ENCODE measurements around the gene OPN1MW. TPM values are rescaled to one million over a fixed set of nuclear protein-coding genes. Genes with fewer than 3 reads are reported as not detected.

Gene OPN1MW
- total RNA-seq, 2 experiments from 2014 or later = not detected

Other genes with a start within 250 kb of the OPN1MW start
- gene NAA10, start 247.6 kb upstream of the OPN1MW start, total RNA-seq (2014; rRNA removed; shearing (Covaris generic)) = 77.5 and 82.7 TPM in 2 replicates
- 90.5 and 105 TPM in 2 replicates for gene NAA10, start 247.6 kb upstream of the OPN1MW start, total RNA-seq (2022)
- 2.8 and 3.6 TPM in 2 replicates for gene RENBP, start 238.0 kb upstream of the OPN1MW start, total RNA-seq (2014; rRNA removed; shearing (Covaris generic))
- gene RENBP, start 238.0 kb upstream of the OPN1MW start, total RNA-seq (2022) = 6.2 and 6.8 TPM in 2 replicates
- gene HCFC1, start 210.8 kb upstream of the OPN1MW start, total RNA-seq (2014; rRNA removed; shearing (Covaris generic)) = 51.9 and 64.2 TPM in 2 replicates
- 134 TPM in 2 replicates for gene HCFC1, start 210.8 kb upstream of the OPN1MW start, total RNA-seq (2022)
- 0.85 and 1.4 TPM in 2 replicates for gene TMEM187, start 209.8 kb upstream of the OPN1MW start, total RNA-seq (2014; rRNA removed; shearing (Covaris generic))
- gene TMEM187, start 209.8 kb upstream of the OPN1MW start, total RNA-seq (2022) = 3.2 and 4.5 TPM in 2 replicates
- gene IRAK1, start 162.7 kb upstream of the OPN1MW start, total RNA-seq (2014; rRNA removed; shearing (Covaris generic)) = 56.8 and 75.5 TPM in 2 replicates
- 119 and 136 TPM in 2 replicates for gene IRAK1, start 162.7 kb upstream of the OPN1MW start, total RNA-seq (2022)
- gene MECP2, start 84.9 kb upstream of the OPN1MW start, total RNA-seq (2014; rRNA removed; shearing (Covaris generic)) = 31.2 and 45.8 TPM in 2 replicates
- 48.6 and 50.2 TPM in 2 replicates for gene MECP2, start 84.9 kb upstream of the OPN1MW start, total RNA-seq (2022)
- not detected in 2 replicates for gene OPN1LW, start 38.4 kb upstream of the OPN1MW start, total RNA-seq (2014; rRNA removed; shearing (Covaris generic))
- gene OPN1LW, start 38.4 kb upstream of the OPN1MW start, total RNA-seq (2022) = not detected in 2 replicates
- not detected in 2 replicates for gene OPN1MW2, start 37.2 kb downstream of the OPN1MW start, total RNA-seq (2014; rRNA removed; shearing (Covaris generic))
- gene OPN1MW2, start 37.2 kb downstream of the OPN1MW start, total RNA-seq (2022) = not detected in 2 replicates
- gene OPN1MW3, start 75.0 kb downstream of the OPN1MW start, total RNA-seq (2014; rRNA removed; shearing (Covaris generic)) = not detected in 2 replicates
- gene OPN1MW3, start 75.0 kb downstream of the OPN1MW start, total RNA-seq (2022) = not detected in 2 replicates
- gene TEX28, start 112.5 kb downstream of the OPN1MW start, total RNA-seq (2014; rRNA removed; shearing (Covaris generic)) = not detected in 2 replicates
- not detected in 2 replicates for gene TEX28, start 112.5 kb downstream of the OPN1MW start, total RNA-seq (2022)
- 0.06 TPM in 1 of 2 replicates, not detected in the other for gene TKTL1, start 113.2 kb downstream of the OPN1MW start, total RNA-seq (2014; rRNA removed; shearing (Covaris generic))
- 0.78 TPM in 1 of 2 replicates, not detected in the other for gene TKTL1, start 113.2 kb downstream of the OPN1MW start, total RNA-seq (2022)
- gene FLNA, start 192.0 kb downstream of the OPN1MW start, total RNA-seq (2014; rRNA removed; shearing (Covaris generic)) = 78.8 and 91.2 TPM in 2 replicates
- gene FLNA, start 192.0 kb downstream of the OPN1MW start, total RNA-seq (2022) = 96.9 and 97.7 TPM in 2 replicates
- gene EMD, start 196.7 kb downstream of the OPN1MW start, total RNA-seq (2014; rRNA removed; shearing (Covaris generic)) = 25.3 and 35.4 TPM in 2 replicates
- 64.1 and 64.6 TPM in 2 replicates for gene EMD, start 196.7 kb downstream of the OPN1MW start, total RNA-seq (2022)
- 4,261 and 4,291 TPM in 2 replicates for gene RPL10, start 215.8 kb downstream of the OPN1MW start, total RNA-seq (2014; rRNA removed; shearing (Covaris generic))
- gene RPL10, start 215.8 kb downstream of the OPN1MW start, total RNA-seq (2022) = 2,447 and 2,466 TPM in 2 replicates
- 13.4 and 23.1 TPM in 2 replicates for gene DNASE1L1, start 226.7 kb downstream of the OPN1MW start, total RNA-seq (2014; rRNA removed; shearing (Covaris generic))
- 21.5 and 30.1 TPM in 2 replicates for gene DNASE1L1, start 226.7 kb downstream of the OPN1MW start, total RNA-seq (2022)
- 74.2 and 94.5 TPM in 2 replicates for gene TAFAZZIN, start 228.9 kb downstream of the OPN1MW start, total RNA-seq (2014; rRNA removed; shearing (Covaris generic))
- 85.3 and 104 TPM in 2 replicates for gene TAFAZZIN, start 228.9 kb downstream of the OPN1MW start, total RNA-seq (2022)
- 22.2 and 26.4 TPM in 2 replicates for gene ATP6AP1, start 246.1 kb downstream of the OPN1MW start, total RNA-seq (2014; rRNA removed; shearing (Covaris generic))
- gene ATP6AP1, start 246.1 kb downstream of the OPN1MW start, total RNA-seq (2022) = 37.4 and 39.5 TPM in 2 replicates